Glomerular endothelial cell (primary cell): ENCODE data around the gene MON2. TPM values are rescaled to one million over a fixed set of nuclear protein-coding genes. Genes with fewer than 3 reads are reported as not detected.
"Not testable (repeated sequence)": the region's sequence is repeated elsewhere in the genome, so short reads cannot be mapped to it uniquely, and the experiment has no call there.

Experiments
- DNase-seq: peaks from one replicate; pipeline ENCODE4 v3.0.0-alpha.2; 2011; ENCODE audit warnings: low read depth, low spot score; ENCODE audit errors: extremely low read depth
- total RNA-seq: library from RNA; depleted of rRNA; stranded (reverse); fragments of >200 nt; gene quantifications from 2 replicates; pipeline ENCODE4 v1.2.3, GENCODE V29; 2015

Gene MON2, protein sequence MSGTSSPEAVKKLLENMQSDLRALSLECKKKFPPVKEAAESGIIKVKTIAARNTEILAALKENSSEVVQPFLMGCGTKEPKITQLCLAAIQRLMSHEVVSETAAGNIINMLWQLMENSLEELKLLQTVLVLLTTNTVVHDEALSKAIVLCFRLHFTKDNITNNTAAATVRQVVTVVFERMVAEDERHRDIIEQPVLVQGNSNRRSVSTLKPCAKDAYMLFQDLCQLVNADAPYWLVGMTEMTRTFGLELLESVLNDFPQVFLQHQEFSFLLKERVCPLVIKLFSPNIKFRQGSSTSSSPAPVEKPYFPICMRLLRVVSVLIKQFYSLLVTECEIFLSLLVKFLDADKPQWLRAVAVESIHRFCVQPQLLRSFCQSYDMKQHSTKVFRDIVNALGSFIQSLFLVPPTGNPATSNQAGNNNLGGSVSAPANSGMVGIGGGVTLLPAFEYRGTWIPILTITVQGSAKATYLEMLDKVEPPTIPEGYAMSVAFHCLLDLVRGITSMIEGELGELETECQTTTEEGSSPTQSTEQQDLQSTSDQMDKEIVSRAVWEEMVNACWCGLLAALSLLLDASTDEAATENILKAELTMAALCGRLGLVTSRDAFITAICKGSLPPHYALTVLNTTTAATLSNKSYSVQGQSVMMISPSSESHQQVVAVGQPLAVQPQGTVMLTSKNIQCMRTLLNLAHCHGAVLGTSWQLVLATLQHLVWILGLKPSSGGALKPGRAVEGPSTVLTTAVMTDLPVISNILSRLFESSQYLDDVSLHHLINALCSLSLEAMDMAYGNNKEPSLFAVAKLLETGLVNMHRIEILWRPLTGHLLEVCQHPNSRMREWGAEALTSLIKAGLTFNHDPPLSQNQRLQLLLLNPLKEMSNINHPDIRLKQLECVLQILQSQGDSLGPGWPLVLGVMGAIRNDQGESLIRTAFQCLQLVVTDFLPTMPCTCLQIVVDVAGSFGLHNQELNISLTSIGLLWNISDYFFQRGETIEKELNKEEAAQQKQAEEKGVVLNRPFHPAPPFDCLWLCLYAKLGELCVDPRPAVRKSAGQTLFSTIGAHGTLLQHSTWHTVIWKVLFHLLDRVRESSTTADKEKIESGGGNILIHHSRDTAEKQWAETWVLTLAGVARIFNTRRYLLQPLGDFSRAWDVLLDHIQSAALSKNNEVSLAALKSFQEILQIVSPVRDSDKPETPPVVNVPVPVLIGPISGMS (N-terminal part only)
- total RNA-seq, result 16.0 and 25.5 TPM in 2 replicates

DNA sequence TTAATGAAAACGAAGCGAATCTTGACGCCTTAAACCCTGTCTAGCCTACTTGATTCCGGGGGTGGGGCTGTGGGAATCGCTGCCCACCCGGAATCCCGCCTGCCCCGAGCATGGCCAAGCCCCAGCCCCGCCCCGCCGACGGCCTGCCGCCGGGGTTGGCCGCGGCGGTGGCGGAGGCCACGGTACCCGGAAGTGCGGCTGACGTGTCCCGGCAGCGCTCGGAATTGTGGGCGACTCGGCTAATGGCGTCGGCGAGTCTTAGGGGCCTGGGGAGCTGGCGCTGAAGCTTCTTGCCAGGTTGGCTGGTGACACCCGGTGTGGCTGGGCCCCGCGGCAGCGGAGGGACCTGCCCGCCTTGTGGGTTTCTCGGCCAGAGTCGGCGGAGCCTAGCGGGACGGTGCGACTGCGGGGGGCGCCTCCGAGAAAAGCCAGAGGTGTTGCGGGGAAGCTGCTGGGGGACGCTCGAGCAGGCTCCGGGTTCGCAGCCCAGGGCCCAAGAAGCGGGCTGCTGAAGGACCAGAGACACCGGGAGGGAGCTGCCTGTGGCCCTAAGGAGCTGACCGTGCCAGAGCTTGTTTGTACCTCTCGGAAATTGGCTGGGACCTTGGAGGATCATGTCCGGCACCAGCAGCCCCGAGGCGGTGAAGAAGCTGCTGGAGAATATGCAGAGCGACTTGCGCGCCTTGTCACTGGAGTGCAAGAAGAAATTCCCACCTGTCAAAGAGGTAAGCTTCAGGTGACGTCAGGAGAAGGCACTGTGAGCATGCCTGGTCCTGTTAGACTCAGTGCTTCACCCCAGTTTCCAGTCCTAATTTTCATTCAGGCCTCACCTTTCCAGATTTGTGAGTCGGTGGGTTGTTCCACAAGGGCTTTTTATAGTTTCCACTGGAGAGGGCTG lies at the start of gene MON2:
TSS of gene MON2 (plus strand) at position 233 of the 898 bp plus-strand sequence. CDS start at position 615, 382 bp downstream.
- no peak for DNase-seq

DNA sequence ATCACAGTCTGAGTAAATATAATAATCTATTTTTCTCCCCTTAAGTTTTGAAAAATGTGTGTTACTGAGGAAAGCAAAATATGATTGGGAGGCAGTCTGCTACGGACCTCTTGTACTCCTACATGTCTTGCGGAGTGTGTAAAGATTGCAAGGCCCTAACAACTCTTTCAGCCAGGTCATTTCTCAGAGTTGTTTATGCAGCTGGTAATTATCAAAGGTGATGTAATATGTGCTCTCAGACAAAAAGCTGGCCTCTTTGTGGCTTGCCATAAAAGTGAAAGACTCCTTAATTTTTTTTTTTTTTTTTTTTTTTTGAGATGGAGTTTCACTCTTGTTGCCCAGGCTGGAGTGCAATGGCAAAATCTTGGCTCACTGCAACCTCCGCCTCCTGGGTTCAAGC lies 40.5 kb upstream of the MON2 start:
- no peak for DNase-seq

DNA sequence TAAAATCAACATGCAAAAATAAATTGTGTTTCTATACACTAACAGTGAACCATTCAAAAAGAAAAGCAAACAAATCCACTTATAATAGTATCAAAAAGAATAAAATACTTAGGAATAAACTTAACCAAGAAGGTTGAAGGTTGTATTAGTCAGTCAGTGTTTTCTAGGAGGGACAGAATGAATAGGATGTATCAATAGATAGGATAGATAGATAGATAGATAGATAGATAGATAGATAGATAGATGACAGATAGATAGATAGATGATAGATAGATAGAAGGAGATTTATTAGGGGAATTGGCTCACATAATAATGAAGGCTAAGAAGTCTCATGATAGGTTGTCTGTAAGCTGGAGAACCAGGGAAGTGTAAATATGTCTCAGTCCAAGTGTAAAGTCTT lies 37.2 kb upstream of the MON2 start:
- no peak for DNase-seq

DNA sequence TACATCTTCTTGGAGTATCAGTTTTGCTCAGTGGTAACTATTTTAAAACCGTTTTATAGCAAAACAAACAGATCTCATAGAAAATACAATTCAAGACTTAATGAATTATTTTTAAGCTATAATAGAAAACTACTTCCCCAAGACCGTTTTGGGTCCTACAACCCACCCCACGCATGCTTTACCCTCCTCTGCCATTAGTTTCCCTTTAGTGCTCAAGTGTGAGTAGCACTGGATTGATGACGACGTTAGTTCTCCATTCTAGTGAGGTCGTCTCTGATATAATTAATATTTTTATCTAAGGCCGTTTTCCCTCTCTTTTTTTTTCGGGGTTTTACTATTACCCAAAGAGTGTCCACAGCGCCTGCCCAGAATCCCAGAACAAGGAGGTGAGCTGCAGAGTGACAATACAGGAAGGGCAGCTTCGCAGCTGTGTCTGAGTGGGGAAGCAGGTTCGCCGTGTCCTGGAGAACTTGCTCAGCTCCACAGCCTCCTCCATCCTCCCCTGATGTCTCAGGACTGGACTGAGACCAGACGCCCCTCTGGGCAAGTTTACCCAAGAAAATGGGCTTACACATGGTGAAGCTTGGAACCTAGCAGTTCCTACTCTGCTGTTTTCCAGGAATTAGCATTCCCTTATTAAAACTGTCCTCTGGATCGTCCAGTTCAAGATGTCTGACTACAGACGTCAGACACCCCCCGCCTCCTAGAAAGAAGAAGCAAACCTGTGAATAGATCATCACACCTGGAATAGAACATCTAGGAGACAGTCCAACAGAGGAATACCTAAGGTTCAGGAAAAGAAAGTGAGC lies 31.9 kb upstream of the MON2 start:
- no peak for DNase-seq

DNA sequence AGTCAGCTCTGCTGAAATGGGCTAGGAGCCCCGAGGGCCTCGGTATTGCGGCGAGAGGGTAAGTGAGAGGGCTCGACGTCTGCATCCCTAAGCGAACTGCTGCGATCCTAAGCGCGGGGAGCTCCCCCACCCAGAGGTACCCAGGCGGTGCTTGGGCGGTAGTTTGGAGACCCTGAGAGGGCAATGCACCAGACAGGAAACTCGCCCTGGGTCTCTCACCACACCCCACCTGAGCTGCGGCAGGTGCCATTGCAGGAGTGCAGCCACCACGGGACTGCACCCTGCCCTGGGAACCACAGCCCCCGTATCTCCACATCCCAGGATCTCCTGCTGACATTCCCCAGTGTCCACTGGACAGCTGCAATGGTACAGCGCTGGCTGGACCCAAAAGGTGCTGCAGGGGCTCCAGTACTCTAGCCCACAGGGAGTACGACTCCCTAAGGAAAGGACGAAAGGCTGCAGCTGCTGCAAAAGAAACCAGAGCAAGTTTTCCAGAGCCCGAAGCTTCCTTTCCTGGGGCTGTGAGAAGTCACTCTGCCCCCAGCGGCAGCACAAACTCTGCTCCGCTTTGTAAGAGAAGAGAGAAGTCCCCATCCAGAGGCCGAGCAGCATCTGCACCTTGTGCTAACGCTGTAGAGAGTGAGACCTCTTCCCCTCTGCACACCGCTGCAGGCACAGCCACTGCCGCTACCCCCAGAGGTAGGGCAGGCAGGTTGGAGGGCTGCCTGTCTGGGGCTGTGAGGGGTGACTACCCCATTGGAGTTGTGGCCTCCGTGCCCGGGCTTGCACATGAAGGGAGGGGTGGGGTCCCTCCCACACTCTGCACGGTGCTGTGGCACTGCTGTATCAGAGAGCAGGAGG lies 31.1 kb upstream of the MON2 start:
- DNase-seq, result no peak

DNA sequence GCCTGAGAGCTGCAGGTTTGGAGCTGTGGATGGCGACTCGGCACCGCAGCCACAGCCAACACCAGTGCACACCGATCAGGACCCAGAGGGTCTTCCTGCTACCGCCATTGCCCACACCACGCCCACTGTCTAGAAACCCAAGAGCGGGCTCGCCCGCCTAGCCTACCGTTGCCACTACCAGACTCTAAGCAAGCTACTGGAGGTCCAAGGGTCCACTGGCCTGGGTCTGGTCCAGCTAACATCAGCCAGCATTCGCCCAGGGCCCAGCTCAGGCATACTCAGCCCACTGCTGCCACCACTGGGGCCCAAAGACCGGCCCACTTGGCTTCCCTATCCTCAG lies 30.5 kb upstream of the MON2 start:
- no peak for DNase-seq

DNA sequence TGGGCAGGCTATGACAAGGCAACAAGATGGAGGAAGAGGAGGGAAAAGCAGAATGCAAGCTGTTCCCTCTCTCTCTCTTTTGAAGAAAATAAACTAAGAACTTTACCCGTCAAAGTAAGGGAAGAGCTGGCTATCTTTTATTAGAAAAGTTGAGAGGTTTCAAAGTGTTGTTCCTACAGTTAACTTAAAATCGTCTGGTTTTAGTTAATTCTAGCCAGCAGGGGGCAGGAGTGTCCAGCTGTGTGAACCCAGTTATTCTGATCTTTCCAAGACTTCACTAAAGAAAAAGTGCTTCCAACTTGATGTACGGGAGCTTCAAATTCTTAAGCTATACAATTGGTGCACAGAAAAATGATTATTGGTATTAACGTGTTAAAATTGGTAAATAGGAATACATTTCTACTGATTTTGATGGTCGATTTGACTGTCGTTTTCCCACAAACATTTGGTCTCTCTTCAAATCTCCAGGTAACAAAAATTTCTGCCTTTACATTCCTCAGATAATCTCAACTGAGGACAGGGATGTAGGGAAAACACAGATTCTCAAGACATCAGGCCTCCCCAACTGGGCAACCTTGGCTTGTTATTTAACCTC lies 28.4 kb upstream of the MON2 start:
- peak; percentile 47 for DNase-seq

DNA sequence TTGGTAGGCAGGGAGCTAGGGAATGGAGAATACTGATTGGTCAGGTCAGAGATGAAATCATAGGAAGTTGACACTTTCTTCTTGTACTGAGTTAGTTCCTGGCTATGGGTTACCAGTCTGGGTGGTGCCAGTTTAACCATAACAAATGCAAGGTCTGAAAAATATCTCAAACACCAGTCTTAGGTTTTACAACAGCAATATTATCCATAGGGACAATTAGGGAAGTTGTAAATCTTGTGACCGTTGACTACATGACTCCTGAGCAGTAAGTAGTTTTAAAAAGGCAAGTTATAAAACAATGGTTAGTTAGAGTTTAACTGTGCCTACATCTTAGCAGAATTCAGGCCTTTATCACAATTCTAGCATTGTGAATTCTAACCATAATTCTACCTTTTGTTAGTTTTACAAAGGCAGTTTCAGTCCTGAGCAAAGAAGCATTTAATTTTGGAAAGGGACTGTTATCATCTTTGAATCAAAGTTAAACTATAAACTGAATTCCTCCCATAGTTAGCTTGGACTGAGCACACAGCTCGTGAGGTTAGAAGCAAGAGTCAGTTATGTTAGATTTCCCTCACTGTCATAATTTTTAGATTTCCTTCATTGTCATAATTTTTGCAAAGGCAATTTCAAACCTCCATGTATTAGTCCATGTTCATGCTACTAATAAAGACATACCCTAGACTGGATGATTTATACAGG lies 19.7 kb upstream of the MON2 start:
- DNase-seq, result no peak

DNA sequence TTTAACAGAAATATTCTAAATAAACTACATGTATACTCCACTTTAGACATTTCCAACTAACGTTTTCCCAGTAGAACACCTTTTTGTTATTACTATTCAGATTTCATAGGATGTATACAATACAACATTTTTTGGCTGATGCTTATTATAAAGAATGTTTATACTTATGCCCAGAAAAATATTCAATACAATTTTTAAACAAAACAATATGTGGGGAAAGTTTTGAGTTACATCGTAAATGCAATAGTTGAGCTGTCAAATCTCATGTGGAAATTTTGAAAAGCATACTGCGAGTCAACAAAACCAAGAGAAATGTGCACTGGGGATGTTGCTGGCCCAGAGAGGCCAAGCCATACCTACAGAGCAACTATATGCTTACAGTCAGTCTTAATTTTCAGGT lies 18.2 kb upstream of the MON2 start:
- DNase-seq, result no peak

DNA sequence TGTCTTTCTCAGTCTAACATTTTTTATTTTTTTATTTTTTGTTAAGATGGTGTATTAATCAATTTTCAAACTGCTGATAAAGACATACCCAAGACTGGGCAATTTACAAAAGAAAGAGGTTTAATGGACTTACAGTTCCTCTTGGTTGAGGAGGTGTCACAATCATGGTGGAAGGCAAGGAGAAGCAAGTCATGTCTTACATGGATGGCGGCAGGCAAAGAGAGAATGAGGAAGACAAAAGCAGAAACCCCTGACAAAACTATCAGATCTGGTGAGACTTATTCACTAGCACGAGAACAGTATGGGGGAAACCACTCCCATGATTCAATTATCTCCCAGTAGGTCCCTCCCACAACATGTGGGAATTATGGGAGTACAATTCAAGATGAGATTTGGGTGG lies 11.2 kb upstream of the MON2 start:
- DNase-seq, result not testable (repeated sequence)

DNA sequence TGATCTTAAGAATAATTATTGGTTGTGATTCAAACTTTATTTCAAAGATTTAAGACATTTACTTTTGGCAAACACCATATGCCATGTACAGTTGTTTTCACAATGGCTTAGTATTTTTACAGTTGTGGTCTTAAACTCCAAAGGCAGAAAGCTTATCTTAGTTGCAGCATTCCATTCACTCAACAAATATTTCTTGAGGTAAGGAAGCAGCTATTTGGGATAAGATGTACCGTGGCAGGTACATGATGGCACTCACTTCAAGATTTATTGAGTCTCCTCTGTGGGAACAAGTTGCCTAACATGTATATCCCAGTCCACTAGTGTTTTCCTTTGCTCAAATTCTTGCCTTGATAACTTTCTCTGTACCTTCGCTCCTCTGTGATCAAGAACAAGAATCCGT lies 8.0 kb upstream of the MON2 start:
- DNase-seq, result no peak

DNA sequence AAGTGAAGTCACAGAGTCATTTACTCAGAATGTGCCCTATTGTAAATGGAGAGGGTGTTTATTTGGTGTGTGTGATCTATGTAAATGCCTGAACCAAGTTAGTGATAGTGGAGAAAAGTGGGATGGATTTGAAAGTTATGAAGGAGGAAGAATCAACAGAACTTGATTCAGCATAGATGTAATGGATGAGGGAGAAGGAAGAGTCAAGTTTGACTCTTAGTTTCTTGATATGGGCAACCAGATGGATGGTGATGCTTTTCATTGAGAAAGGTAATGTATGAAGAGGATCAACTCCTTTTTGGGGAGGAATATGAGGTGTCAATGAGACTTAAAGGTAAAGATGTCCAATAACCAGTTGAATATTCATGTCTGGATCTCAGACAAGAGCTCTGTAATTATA lies 6.7 kb upstream of the MON2 start:
- no peak for DNase-seq

DNA sequence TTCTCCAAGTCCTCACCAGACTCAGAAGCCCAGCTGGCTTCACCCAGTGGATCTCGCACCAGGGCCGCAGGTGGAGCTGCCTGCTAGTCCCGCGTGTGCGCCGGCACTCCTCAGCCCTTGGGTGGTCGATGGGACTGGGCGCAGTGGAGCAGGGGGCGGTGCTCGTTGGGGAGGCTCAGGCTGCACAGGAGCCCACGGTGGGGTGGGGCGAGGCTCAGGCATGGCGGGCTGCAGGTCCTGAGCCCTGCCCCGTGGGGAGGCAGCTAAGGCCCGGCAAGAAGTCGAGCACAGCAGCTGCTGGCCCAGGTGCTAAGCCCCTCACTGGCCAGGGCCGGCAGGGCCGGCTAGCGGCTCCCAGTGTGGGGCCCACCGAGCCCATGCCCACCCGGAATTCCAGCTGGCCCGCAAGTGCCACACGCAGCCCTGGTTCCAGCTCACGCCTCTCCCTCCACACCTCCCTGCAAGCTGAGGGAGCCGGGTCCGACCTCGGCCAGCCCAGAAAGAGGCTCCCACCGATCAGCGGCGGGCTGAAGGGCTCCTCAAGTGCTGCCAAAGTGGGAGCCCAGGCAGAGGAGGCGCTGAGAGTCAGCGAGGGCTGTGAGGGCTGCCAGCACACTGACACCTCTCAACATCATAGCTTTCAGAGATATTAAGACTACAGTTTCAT lies 5.3 kb upstream of the MON2 start:
- DNase-seq, result not testable (repeated sequence)

DNA sequence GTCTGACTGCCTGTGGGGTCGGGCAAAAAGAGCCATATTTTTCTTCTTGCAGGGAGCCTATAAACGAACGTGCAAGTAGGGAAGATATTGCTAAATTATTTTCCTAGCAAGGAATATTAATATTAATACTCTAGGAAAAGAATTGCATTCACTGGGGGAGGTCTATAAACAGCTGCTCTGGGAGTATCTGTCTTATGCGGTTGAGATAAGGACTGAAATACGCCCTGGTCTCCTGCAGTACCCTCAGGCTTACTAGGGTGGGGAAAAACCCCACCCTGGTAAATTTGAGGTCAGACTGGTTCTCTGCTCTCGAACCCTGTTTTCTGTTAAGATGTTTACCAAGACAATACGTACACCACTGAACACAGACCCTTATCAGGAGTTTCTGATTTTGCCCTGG lies 3.4 kb upstream of the MON2 start:
- DNase-seq, result not testable (repeated sequence)

DNA sequence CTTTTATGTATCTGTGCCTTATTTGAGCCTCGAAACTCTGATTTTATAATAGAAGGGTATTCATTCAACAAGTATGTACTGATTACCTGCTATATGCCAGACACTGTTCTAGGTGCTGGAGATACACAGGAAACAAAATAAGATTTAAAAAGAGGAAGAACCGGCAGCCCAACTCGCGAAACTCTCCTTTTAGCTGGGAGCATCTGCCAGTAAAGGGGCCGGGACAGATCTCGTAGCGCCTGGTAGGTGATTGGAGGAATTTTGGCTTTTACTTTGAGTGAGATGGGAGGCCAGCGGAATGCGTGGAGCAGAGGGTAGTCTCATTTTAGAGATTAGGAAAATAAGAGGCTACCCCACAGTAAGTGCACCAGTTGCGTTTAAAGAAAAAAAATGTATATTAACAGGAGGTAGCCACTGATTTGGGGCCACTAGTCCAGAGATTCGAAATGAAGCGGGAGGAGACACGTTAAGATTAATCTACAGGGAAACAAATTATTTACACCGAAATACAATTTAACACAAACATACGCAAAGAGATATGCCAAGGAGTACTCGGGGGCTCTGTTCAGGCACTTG lies 520 bp upstream of the MON2 start:
- DNase-seq, result no peak

DNA sequence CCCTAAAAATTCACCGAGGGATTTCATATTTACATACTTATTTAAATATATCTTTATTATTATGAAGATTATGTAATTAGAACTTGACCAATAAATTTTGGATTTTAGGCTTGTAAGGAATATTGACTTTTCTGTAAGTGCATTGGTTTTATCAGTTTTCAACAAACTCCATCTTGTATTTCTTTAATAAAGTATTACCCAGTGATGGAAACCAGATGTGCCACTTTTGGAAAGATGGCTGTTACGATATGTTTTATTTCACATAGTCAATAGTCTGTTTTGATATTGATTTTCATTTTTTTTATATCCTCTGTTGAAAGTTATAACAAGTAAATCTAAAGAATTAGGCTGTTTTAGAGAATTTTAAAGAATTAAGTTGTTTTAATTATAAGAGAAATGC lies 1.8 kb downstream of the MON2 start:
- no peak for DNase-seq

DNA sequence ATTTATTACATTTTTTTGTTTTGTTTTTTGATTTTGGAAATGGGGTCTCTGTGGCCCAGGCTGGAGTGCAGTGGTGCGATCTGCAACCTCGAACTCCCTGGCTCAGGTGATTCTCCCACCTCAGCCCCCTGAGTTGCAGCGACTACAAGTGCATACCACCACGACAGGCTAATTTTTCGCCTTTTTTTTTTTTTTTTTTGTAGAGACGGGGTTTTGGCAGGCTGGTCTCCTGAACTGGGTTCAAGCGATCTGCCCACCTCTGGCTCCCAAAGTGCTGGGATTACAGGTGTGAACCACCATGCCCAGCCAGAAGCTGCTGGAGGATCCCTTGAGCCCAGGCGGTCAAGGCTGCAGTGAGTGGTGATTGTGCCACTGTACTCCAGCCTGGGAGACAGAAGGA lies 2.3 kb downstream of the MON2 start:
- DNase-seq, result no peak
